Calu3 (cell line): ENCODE measurements around the gene FAM216A. TPM values are rescaled to one million over a fixed set of nuclear protein-coding genes. Genes with fewer than 3 reads are reported as not detected.

Experiments
- BruUV-seq: library from RNA; stranded (reverse); fragments of 400-500 nt; replicated peaks from 2 replicates; lab custom pipeline; 2021; lab: Mats Ljungman, UMichigan
- CTCF ChIA-PET: fragments of 300-600 bp; sonication (Branson Sonifier 250); formaldehyde crosslinking; loops from one replicate; lab custom pipeline; 2022; ENCODE audit warnings: antibody characterized with exemption; lab: Charles Lee
- DNase-seq: peaks from one replicate; pipeline ENCODE4 v3.0.0; 2022
- H3K27ac Mint-ChIP-seq: one replicate; pipeline ENCODE4 v1.8.0; 2022; ENCODE audit warnings: mixed read lengths; ENCODE audit not compliant: unreplicated experiment
- H3K27me3 Mint-ChIP-seq: one replicate; pipeline ENCODE4 v1.8.0; 2022; ENCODE audit warnings: mixed read lengths; ENCODE audit not compliant: unreplicated experiment
- H3K36me3 Mint-ChIP-seq: one replicate; pipeline ENCODE4 v1.8.0; 2022; ENCODE audit warnings: mild to moderate bottlenecking, moderate library complexity, mixed read lengths; ENCODE audit not compliant: insufficient read depth, unreplicated experiment
- H3K4me1 Mint-ChIP-seq: one replicate; pipeline ENCODE4 v1.8.0; 2022; ENCODE audit warnings: mild to moderate bottlenecking, low read depth, mixed read lengths; ENCODE audit not compliant: unreplicated experiment
- H3K4me3 Mint-ChIP-seq: one replicate; pipeline ENCODE4 v1.8.0; 2022; ENCODE audit warnings: mild to moderate bottlenecking, low read depth, moderate library complexity, mixed read lengths; ENCODE audit not compliant: unreplicated experiment
- H3K9me3 Mint-ChIP-seq: one replicate; pipeline ENCODE4 v1.8.0; 2022; ENCODE audit warnings: low read depth, mixed read lengths; ENCODE audit not compliant: unreplicated experiment
- intact Hi-C: fragments of 100-400 bp; cut with micrococcal nuclease; formaldehyde crosslinking; loops from one replicate; pipeline ENCODE4 v1.10.0; 2022; ENCODE audit not compliant: unreplicated experiment
- total RNA-seq: library from RNA; stranded (reverse); gene quantifications from 2 replicates; pipeline ENCODE4 v1.2.3, GENCODE V29; 2022
- TF ChIP-seq, protein P1 (sequence below): fragments of 200-600 bp; IDR thresholded peaks from one replicate; pipeline ENCODE4 v1.8.0; 2022; ENCODE audit warnings: antibody characterized with exemption; ENCODE audit not compliant: unreplicated experiment

FAM216A gene
- total RNA-seq, 1 experiment from 2014 or later = 11.2 TPM

DNA sequence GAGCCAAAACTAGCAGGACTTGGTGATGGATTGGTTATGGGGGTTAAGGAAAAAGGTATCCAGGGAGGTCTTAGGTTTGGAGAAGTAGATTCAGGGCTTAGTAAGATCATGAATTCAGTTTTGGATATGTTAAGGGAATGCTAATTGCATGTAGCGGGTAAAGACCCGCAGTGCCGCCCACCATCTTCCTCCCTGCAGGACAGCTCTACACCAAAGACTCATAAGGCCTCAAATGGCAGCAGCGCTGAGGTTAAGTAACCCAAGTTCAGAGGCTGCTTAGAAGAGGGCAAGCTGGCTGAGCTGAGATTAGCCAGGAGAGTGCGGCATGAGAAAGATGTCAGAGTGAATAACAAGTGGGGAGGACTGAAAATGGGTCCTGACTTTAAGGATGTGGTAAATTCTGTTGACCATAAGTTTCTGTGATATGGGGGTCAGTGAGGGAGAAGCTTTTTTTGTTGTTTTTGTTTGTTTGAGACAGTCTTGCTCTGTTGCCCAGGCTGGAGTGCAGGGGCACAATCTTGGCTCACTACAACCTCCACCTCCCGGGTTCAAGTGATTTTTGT is 59.7 kb downstream of the FAM216A start:
- Mint-ChIP-seq H3K4me1 (no peaks in the 10 kb centered on the region), H3K9me3 (no peaks in the 10 kb centered on the region), H3K27ac (no peak overlapping the region), H3K4me3 (no peak overlapping the region), H3K36me3 (peaks cover 6% of the 10 kb centered on the region), H3K27me3 (no peaks in the 10 kb centered on the region)
- CTCF ChIA-PET = no interaction called here
- TF ChIP-seq, protein P1, sequence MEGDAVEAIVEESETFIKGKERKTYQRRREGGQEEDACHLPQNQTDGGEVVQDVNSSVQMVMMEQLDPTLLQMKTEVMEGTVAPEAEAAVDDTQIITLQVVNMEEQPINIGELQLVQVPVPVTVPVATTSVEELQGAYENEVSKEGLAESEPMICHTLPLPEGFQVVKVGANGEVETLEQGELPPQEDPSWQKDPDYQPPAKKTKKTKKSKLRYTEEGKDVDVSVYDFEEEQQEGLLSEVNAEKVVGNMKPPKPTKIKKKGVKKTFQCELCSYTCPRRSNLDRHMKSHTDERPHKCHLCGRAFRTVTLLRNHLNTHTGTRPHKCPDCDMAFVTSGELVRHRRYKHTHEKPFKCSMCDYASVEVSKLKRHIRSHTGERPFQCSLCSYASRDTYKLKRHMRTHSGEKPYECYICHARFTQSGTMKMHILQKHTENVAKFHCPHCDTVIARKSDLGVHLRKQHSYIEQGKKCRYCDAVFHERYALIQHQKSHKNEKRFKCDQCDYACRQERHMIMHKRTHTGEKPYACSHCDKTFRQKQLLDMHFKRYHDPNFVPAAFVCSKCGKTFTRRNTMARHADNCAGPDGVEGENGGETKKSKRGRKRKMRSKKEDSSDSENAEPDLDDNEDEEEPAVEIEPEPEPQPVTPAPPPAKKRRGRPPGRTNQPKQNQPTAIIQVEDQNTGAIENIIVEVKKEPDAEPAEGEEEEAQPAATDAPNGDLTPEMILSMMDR = no peak
- intact Hi-C loops = no loop called here
- no peak for DNase-seq
- no TSS peak for BruUV-seq

DNA sequence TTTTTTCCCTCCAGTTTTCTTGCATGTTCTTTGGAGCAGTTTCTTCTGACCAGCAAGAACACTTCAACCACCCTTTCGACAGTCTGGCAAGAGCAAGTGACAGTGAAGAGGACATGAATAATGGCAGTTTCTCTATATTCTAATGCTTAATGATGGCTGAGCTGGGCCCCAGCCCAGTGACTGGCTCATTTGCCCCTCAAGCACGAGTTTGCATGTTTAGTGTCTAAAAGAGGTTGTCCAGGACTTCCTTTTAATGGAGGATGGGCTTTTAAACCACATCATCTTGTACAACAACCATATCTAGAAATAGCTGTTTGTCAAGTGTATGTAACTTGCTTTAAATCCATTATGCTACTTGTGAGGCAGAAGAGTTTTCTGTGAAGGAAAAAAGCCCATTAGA is 61.9 kb downstream of the FAM216A start:
- H3K36me3 Mint-ChIP-seq = peaks cover 6% of the 10 kb centered on the region
- no peaks in the 10 kb centered on the region for H3K9me3 Mint-ChIP-seq

DNA sequence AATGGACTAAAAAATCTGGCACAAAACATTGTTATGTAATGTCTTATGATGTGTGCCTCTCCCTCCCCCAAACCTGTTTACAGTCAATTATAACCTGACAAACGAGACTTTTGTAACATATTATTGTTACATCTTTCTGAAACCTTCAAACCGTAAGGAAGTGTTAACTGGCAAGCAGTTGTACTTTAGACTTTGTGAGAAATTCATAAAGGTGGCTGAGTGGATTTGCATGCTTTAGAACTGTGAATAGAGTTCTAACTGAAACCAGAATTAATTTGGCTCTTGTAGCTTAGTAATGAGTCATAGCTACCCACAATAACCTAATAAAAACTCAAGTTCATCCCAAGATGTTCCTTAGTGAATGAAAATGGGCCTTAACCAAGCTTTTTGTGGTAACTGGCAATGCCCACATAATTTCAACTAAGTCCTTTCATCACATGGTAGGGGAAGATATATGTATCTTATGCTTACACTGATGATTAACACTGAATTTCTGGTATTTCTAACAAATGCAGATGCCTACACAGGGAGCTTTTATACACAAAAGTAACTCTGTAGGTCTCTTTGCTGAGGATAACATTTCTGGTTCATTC is 63.2 kb downstream of the FAM216A start:
- H3K27me3 Mint-ChIP-seq = no peaks in the 10 kb centered on the region
- no peak overlapping the region for H3K4me3 Mint-ChIP-seq
- peaks cover 6% of the 10 kb centered on the region for H3K36me3 Mint-ChIP-seq
- CTCF ChIA-PET = interaction anchor here (0.6 to 1.0 kb wide), 2 partner anchors 19 to 53 kb away, joined by 3 read pairs; no protein-coding TSS in a partner anchor
- no peaks in the 10 kb centered on the region for H3K4me1 Mint-ChIP-seq
- H3K27ac Mint-ChIP-seq = no peak overlapping the region
- no peaks in the 10 kb centered on the region for H3K9me3 Mint-ChIP-seq
- BruUV-seq = no TSS peak
- intact Hi-C loops = no loop called here
- TF ChIP-seq, protein P1 = no peak
- no peak for DNase-seq

More for the DNA sequence above, 61.9 kb downstream of the FAM216A start:
- H3K4me1 Mint-ChIP-seq = no peaks in the 10 kb centered on the region
- H3K4me3 Mint-ChIP-seq = no peak overlapping the region
- H3K27ac Mint-ChIP-seq = no peak overlapping the region
- CTCF ChIA-PET = no interaction called here
- no peak for DNase-seq
- BruUV-seq = no TSS peak
- H3K27me3 Mint-ChIP-seq = no peaks in the 10 kb centered on the region
- TF ChIP-seq, protein P1 = no peak
- intact Hi-C loops = no loop called here

DNA sequence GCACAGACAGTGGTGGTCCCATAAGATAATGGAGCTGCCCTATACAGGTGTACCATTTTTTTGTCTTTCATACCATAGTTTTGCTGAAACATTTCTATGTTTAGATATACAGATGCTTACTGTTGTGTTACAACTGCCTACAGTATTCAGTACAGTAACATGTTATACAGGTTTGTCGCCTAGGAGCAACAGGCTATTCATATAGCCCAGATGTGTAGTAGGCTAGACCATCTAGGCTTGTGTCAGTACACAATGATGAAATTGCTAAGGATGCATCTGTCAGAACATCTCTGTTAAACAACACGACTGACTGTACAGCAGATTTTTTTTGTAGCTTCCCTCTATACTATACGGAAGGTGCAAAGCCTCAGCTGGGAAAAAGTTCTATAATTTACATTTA is 64.0 kb downstream of the FAM216A start:
- peaks cover 11% of the 10 kb centered on the region for H3K36me3 Mint-ChIP-seq
- no peak overlapping the region for H3K27ac Mint-ChIP-seq
- BruUV-seq = no TSS peak
- DNase-seq = no peak
- TF ChIP-seq, protein P1 = no peak
- CTCF ChIA-PET = interaction anchor here (0.6 to 1.0 kb wide), 2 partner anchors 20 to 43 kb away, joined by 3 read pairs; no protein-coding TSS in a partner anchor
- no peaks in the 10 kb centered on the region for H3K9me3 Mint-ChIP-seq
- H3K27me3 Mint-ChIP-seq = no peaks in the 10 kb centered on the region
- H3K4me3 Mint-ChIP-seq = no peak overlapping the region
- no peaks in the 10 kb centered on the region for H3K4me1 Mint-ChIP-seq
- intact Hi-C loops = no loop called here
